HEK293 (cell line): ENCODE results near the gene BRI3BP.

Source experiments
- CTCF ChIA-PET: fragments of 350-600 bp; formaldehyde crosslinking; extraction: SDS; loops from one replicate; lab custom pipeline; 2021; ENCODE audit warnings: antibody characterized with exemption; lab: Yijun Ruan, JAX
- POLR2A ChIA-PET: fragments of 300-600 bp; formaldehyde crosslinking; extraction: SDS; loops from one replicate; lab custom pipeline; 2020; ENCODE audit warnings: antibody characterized with exemption, inconsistent platforms; lab: Yijun Ruan, JAX
- H3K27ac ChIP-seq: fragments of 200-500 bp; sonication (Bioruptor generic); 2 replicates; pipeline ENCODE4 v1.5.1; 2014; ENCODE audit warnings: low read depth, low read length, control low read depth, inconsistent platforms; ENCODE audit errors: extremely low read depth
- H3K36me3 ChIP-seq, 2 experiments: fragments of 200-500 bp in 1 of 2; sonication (Bioruptor generic) in 1 of 2; 1 replicate in 1 of 2; 2 replicates in 1 of 2; pipeline ENCODE4 v1.5.1; 2014 to 2017; ENCODE audit warnings: inconsistent platforms in 2 of 2, low read length in 2 of 2; ENCODE audit not compliant: control insufficient read depth in 2 of 2, insufficient read depth in 1 of 2
- H3K4me1 ChIP-seq: fragments of 200-500 bp; sonication (Bioruptor generic); 2 replicates; pipeline ENCODE4 v1.5.1; 2014; ENCODE audit warnings: mild to moderate bottlenecking, low read length, inconsistent platforms; ENCODE audit not compliant: control insufficient read depth, insufficient read depth
- H3K4me3 ChIP-seq: 2 replicates; pipeline ENCODE4 v1.5.1; 2011; ENCODE audit warnings: low read depth, mild to moderate bottlenecking, control low read depth, low read length, moderate library complexity
- H3K9me3 ChIP-seq: fragments of 200-500 bp; sonication (Bioruptor generic); 2 replicates; pipeline ENCODE4 v1.5.1; 2014; ENCODE audit warnings: low read depth, low read length, inconsistent platforms; ENCODE audit not compliant: control insufficient read depth, insufficient read depth
- CTCF ChIP-seq: fragments of 450-650 bp; formaldehyde crosslinking; IDR thresholded peaks from 2 replicates; pipeline ENCODE4 v1.5.1; 2016; ENCODE audit warnings: missing biosample characterization, missing genetic modification characterization
- ELK4 ChIP-seq: IDR thresholded peaks from 2 replicates; pipeline ENCODE4 v1.6.1; 2011; ENCODE audit warnings: mild to moderate bottlenecking, low read depth, low read length, borderline replicate concordance
- KLF9 ChIP-seq: fragments of 450-650 bp; formaldehyde crosslinking; IDR thresholded peaks from 2 replicates; pipeline ENCODE4 v1.5.1; 2016; ENCODE audit warnings: missing biosample characterization, missing genetic modification characterization, low read depth
- MYNN ChIP-seq: fragments of 450-650 bp; formaldehyde crosslinking; IDR thresholded peaks from 2 replicates; pipeline ENCODE4 v1.5.1; 2016; ENCODE audit warnings: missing biosample characterization, missing genetic modification characterization, borderline replicate concordance
- PRDM1 ChIP-seq: fragments of 450-650 bp; formaldehyde crosslinking; IDR thresholded peaks from 2 replicates; pipeline ENCODE4; 2016; ENCODE audit warnings: missing biosample characterization, missing genetic modification characterization
- YY2 ChIP-seq: fragments of 450-650 bp; formaldehyde crosslinking; IDR thresholded peaks from 2 replicates; pipeline ENCODE4 v1.5.1; 2016; ENCODE audit warnings: missing biosample characterization, missing genetic modification characterization
- ZFP3 ChIP-seq: fragments of 450-650 bp; formaldehyde crosslinking; IDR thresholded peaks from 2 replicates; pipeline ENCODE4 v1.5.1; 2016; ENCODE audit warnings: low read depth, missing biosample characterization, missing genetic modification characterization
- ZNF157 ChIP-seq: fragments of 450-650 bp; formaldehyde crosslinking; IDR thresholded peaks from 2 replicates; pipeline ENCODE4 v1.5.1; 2016; ENCODE audit warnings: missing biosample characterization, missing genetic modification characterization
- ZNF280D ChIP-seq: fragments of 450-650 bp; formaldehyde crosslinking; IDR thresholded peaks from 2 replicates; pipeline ENCODE4 v1.5.1; 2016; ENCODE audit warnings: missing biosample characterization, missing genetic modification characterization
- ZNF324 ChIP-seq: fragments of 450-650 bp; formaldehyde crosslinking; IDR thresholded peaks from 2 replicates; pipeline ENCODE4 v1.5.1; 2016; ENCODE audit warnings: missing biosample characterization, missing genetic modification characterization
- ZNF350 ChIP-seq: fragments of 450-650 bp; formaldehyde crosslinking; IDR thresholded peaks from 2 replicates; pipeline ENCODE4 v1.5.0; 2017; ENCODE audit warnings: missing biosample characterization, mild to moderate bottlenecking, missing genetic modification characterization
- ZNF404 ChIP-seq: fragments of 450-650 bp; formaldehyde crosslinking; IDR thresholded peaks from 2 replicates; pipeline ENCODE4 v1.5.1; 2017; ENCODE audit warnings: missing biosample characterization, missing genetic modification characterization
- ZNF423 ChIP-seq: fragments of 450-650 bp; formaldehyde crosslinking; IDR thresholded peaks from 2 replicates; pipeline ENCODE4 v1.5.1; 2016; ENCODE audit warnings: missing biosample characterization, missing genetic modification characterization
- ZNF580 ChIP-seq: fragments of 450-650 bp; formaldehyde crosslinking; IDR thresholded peaks from 2 replicates; pipeline ENCODE4 v1.5.1; 2016; ENCODE audit warnings: missing biosample characterization, missing genetic modification characterization
- ZNF639 ChIP-seq: fragments of 450-650 bp; formaldehyde crosslinking; IDR thresholded peaks from 2 replicates; pipeline ENCODE4 v1.5.1; 2016; ENCODE audit warnings: missing biosample characterization, missing genetic modification characterization
- ZSCAN30 ChIP-seq: fragments of 450-650 bp; IDR thresholded peaks from 2 replicates; pipeline ENCODE4 v1.5.1; 2018; ENCODE audit warnings: missing biosample characterization, mild to moderate bottlenecking, missing genetic modification characterization, moderate library complexity
- ZSCAN5A ChIP-seq: fragments of 450-650 bp; formaldehyde crosslinking; IDR thresholded peaks from 2 replicates; pipeline ENCODE4 v1.5.1; 2016; ENCODE audit warnings: missing biosample characterization, missing genetic modification characterization

The BRI3BP gene

GRCh38 chr12:125004621-125005020 is 11.2 kb downstream of the BRI3BP start:
- CTCF ChIA-PET = no interaction called here
- Histone ChIP-seq H3K4me3 (no peak overlapping the region), H3K9me3 (no peaks in the 10 kb centered on the region)
- TF ChIP-seq ZNF350 (tag by site-specific recombination) (no peak), ZNF280D (tag by site-specific recombination) (no peak), CTCF (tag by site-specific recombination) (no peak), KLF9 (tag by site-specific recombination) (no peak), ZFP3 (no peak), PRDM1 (tag by site-specific recombination) (no peak), ELK4 (no peak), ZNF639 (tag by site-specific recombination) (no peak), YY2 (tag by site-specific recombination) (no peak), ZNF404 (no peak), ZNF157 (no peak), ZSCAN5A (tag by site-specific recombination) (no peak), ZNF423 (no peak), ZNF324 (tag by site-specific recombination) (no peak), ZSCAN30 (no peak)
- TF ChIP-seq, all 188 proteins: peak for 0
- peaks cover 3 to 6% of the 10 kb centered on the region in 2 experiments; a peak in 2 of 3 replicates for H3K36me3 ChIP-seq
- H3K4me1 ChIP-seq = no peaks in the 10 kb centered on the region
- no peak overlapping the region for H3K27ac ChIP-seq
- POLR2A ChIA-PET = no interaction called here

- ChIA-PET POLR2A (interaction anchor here (0.6 to 0.7 kb wide), 2 partner anchors 16 to 143 kb away, joined by 3 to 4 read pairs; no protein-coding TSS in a partner anchor), CTCF (interaction anchor here (1.1 kb wide), 1 partner anchor 99 kb away, joined by 3 read pairs; no protein-coding TSS in a partner anchor)
- Histone ChIP-seq H3K9me3 (no peaks in the 10 kb centered on the region), H3K27ac (no peak overlapping the region), H3K4me3 (no peak overlapping the region), H3K4me1 (no peaks in the 10 kb centered on the region), H3K36me3 (peaks cover 3 to 9% of the 10 kb centered on the region in 2 experiments; a peak in 2 of 3 replicates)
- TF ChIP-seq MYNN (no peak), ZNF580 (tag by site-specific recombination) (no peak)
Measured at GRCh38 chr12:125005652-125006051, 12.2 kb downstream of the BRI3BP start.
